GM23338 (cell line): ENCODE measurements around the gene LIPA. TPM values are rescaled to one million over a fixed set of nuclear protein-coding genes. Genes with fewer than 3 reads are reported as not detected.

ENCODE experiments used
- EZH2 ChIP-seq: fragments of 200-600 bp; sonication (generic); IDR thresholded peaks from one replicate; pipeline ENCODE4 v1.8.0; 2017; ENCODE audit warnings: antibody characterized with exemption, mild to moderate bottlenecking, low read depth; ENCODE audit not compliant: unreplicated experiment
- EZH2phosphoT487 ChIP-seq: fragments of 200-600 bp; sonication (generic); IDR thresholded peaks from one replicate; pipeline ENCODE4 v1.8.1; 2018; ENCODE audit warnings: antibody characterized with exemption; ENCODE audit not compliant: unreplicated experiment
- JUNB ChIP-seq: IDR thresholded peaks from one replicate; pipeline ENCODE4 v1.6.1; 2016; ENCODE audit warnings: antibody characterized with exemption; ENCODE audit not compliant: unreplicated experiment
- STAT1 ChIP-seq: IDR thresholded peaks from one replicate; pipeline ENCODE4 v1.6.1; 2016; ENCODE audit warnings: antibody characterized with exemption; ENCODE audit not compliant: unreplicated experiment
- ZNF114 ChIP-seq: fragments of 250-450 bp; sonication (Bioruptor Pico); IDR thresholded peaks from 2 replicates; pipeline ENCODE4 v1.5.0; 2020; ENCODE audit warnings: mild to moderate bottlenecking, moderate library complexity
- polyA plus RNA-seq: library from polyadenylated mRNA; unstranded; fragments of >200 nt; fragmentation: Nextera tagmentation; extraction: Ambion mirVana; gene quantifications from 2 replicates; pipeline ENCODE4 v1.2.1, GENCODE V29; 2016
- total RNA-seq: library from RNA; depleted of rRNA; stranded (reverse); fragments of >200 nt; shearing (Covaris generic); gene quantifications from 2 replicates; pipeline ENCODE4 v1.2.3, GENCODE V29; 2014
- TF ChIP-seq, protein P1 (sequence below): fragments of 250-450 bp; sonication (Bioruptor Pico); IDR thresholded peaks from 2 replicates; pipeline ENCODE4 v1.5.0; 2020; ENCODE audit warnings: mild to moderate bottlenecking, moderate library complexity
- TF ChIP-seq, protein P2 (sequence below): IDR thresholded peaks from 2 replicates; pipeline ENCODE4 v1.6.1; 2016; ENCODE audit warnings: antibody characterized with exemption
- TF ChIP-seq, protein P3 (sequence below): IDR thresholded peaks from one replicate; pipeline ENCODE4 v1.6.1; 2018; ENCODE audit warnings: antibody characterized with exemption; ENCODE audit not compliant: unreplicated experiment

LIPA gene
- total and polyA plus RNA-seq, 2 experiments from 2014 or later: 37.8 to 86.3 TPM

DNA sequence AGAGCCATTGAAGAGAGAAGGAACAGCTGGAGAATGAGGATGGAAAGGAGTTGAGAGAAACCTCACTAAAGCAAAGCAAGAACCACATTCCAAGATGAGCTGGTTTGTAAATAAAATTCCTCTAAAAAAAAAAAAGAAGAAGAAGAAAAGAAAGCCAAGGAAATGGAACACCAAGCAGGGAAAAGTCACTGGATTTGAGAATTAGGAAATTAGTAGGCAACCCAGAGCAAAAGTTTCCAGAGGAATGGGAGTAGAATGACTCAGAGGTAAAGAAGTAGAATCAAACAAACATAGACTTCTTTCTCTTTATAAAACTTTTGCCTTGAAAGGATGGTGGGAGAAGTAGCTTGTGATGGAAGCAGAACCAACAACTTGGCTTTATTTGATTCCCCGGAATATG, 48.3 kb downstream of the LIPA start (continued):
- TF ChIP-seq, protein P1, sequence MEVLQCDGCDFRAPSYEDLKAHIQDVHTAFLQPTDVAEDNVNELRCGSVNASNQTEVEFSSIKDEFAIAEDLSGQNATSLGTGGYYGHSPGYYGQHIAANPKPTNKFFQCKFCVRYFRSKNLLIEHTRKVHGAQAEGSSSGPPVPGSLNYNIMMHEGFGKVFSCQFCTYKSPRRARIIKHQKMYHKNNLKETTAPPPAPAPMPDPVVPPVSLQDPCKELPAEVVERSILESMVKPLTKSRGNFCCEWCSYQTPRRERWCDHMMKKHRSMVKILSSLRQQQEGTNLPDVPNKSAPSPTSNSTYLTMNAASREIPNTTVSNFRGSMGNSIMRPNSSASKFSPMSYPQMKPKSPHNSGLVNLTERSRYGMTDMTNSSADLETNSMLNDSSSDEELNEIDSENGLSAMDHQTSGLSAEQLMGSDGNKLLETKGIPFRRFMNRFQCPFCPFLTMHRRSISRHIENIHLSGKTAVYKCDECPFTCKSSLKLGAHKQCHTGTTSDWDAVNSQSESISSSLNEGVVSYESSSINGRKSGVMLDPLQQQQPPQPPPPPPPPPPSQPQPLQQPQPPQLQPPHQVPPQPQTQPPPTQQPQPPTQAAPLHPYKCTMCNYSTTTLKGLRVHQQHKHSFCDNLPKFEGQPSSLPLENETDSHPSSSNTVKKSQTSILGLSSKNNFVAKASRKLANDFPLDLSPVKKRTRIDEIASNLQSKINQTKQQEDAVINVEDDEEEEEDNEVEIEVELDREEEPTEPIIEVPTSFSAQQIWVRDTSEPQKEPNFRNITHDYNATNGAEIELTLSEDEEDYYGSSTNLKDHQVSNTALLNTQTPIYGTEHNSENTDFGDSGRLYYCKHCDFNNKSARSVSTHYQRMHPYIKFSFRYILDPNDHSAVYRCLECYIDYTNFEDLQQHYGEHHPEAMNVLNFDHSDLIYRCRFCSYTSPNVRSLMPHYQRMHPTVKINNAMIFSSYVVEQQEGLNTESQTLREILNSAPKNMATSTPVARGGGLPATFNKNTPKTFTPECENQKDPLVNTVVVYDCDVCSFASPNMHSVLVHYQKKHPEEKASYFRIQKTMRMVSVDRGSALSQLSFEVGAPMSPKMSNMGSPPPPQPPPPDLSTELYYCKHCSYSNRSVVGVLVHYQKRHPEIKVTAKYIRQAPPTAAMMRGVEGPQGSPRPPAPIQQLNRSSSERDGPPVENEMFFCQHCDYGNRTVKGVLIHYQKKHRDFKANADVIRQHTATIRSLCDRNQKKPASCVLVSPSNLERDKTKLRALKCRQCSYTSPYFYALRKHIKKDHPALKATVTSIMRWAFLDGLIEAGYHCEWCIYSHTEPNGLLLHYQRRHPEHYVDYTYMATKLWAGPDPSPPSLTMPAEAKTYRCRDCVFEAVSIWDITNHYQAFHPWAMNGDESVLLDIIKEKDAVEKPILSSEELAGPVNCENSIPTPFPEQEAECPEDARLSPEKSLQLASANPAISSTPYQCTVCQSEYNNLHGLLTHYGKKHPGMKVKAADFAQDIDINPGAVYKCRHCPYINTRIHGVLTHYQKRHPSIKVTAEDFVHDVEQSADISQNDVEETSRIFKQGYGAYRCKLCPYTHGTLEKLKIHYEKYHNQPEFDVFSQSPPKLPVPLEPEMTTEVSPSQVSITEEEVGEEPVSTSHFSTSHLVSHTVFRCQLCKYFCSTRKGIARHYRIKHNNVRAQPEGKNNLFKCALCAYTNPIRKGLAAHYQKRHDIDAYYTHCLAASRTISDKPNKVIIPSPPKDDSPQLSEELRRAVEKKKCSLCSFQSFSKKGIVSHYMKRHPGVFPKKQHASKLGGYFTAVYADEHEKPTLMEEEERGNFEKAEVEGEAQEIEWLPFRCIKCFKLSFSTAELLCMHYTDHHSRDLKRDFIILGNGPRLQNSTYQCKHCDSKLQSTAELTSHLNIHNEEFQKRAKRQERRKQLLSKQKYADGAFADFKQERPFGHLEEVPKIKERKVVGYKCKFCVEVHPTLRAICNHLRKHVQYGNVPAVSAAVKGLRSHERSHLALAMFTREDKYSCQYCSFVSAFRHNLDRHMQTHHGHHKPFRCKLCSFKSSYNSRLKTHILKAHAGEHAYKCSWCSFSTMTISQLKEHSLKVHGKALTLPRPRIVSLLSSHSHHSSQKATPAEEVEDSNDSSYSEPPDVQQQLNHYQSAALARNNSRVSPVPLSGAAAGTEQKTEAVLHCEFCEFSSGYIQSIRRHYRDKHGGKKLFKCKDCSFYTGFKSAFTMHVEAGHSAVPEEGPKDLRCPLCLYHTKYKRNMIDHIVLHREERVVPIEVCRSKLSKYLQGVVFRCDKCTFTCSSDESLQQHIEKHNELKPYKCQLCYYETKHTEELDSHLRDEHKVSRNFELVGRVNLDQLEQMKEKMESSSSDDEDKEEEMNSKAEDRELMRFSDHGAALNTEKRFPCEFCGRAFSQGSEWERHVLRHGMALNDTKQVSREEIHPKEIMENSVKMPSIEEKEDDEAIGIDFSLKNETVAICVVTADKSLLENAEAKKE (CRISPR knock-in tag): no peak
- TF ChIP-seq EZH2phosphoT487 (no peak), STAT1 (no peak), ZNF114 (CRISPR knock-in tag) (no peak), JUNB (no peak), EZH2 (no peak)
- TF ChIP-seq, protein P2, sequence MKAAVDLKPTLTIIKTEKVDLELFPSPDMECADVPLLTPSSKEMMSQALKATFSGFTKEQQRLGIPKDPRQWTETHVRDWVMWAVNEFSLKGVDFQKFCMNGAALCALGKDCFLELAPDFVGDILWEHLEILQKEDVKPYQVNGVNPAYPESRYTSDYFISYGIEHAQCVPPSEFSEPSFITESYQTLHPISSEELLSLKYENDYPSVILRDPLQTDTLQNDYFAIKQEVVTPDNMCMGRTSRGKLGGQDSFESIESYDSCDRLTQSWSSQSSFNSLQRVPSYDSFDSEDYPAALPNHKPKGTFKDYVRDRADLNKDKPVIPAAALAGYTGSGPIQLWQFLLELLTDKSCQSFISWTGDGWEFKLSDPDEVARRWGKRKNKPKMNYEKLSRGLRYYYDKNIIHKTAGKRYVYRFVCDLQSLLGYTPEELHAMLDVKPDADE: no peak
- TF ChIP-seq, protein P3, sequence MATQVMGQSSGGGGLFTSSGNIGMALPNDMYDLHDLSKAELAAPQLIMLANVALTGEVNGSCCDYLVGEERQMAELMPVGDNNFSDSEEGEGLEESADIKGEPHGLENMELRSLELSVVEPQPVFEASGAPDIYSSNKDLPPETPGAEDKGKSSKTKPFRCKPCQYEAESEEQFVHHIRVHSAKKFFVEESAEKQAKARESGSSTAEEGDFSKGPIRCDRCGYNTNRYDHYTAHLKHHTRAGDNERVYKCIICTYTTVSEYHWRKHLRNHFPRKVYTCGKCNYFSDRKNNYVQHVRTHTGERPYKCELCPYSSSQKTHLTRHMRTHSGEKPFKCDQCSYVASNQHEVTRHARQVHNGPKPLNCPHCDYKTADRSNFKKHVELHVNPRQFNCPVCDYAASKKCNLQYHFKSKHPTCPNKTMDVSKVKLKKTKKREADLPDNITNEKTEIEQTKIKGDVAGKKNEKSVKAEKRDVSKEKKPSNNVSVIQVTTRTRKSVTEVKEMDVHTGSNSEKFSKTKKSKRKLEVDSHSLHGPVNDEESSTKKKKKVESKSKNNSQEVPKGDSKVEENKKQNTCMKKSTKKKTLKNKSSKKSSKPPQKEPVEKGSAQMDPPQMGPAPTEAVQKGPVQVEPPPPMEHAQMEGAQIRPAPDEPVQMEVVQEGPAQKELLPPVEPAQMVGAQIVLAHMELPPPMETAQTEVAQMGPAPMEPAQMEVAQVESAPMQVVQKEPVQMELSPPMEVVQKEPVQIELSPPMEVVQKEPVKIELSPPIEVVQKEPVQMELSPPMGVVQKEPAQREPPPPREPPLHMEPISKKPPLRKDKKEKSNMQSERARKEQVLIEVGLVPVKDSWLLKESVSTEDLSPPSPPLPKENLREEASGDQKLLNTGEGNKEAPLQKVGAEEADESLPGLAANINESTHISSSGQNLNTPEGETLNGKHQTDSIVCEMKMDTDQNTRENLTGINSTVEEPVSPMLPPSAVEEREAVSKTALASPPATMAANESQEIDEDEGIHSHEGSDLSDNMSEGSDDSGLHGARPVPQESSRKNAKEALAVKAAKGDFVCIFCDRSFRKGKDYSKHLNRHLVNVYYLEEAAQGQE: no peak
